ENCODE measurements around the gene KCNC4.
A peak's percentile ranks its signal among the peaks of the same experiment; 100 is the strongest.

KCNC4 gene

GRCh38 chr1:110212169-110213142 lies 2.3 kb downstream of the KCNC4 start:
- DNase-seq: peak in 1 of 2 experiments; percentile 31

GRCh38 chr1:110213143-110213540 lies 3.0 kb downstream of the KCNC4 start:
- DNase-seq: no peak

- DNase-seq: no peak
Observed at GRCh38 chr1:110214454-110215404, 4.6 kb downstream of the KCNC4 start.

- no peak for DNase-seq
Observed at GRCh38 chr1:110215621-110216515, 5.8 kb downstream of the KCNC4 start.

GRCh38 chr1:110216844-110217444 lies 6.8 kb downstream of the KCNC4 start:
- no peak for DNase-seq

- no peak for DNase-seq
Observed at GRCh38 chr1:110218137-110218536, 8.0 kb downstream of the KCNC4 start.

GRCh38 chr1:110218739-110219138 lies 8.6 kb downstream of the KCNC4 start:
- DNase-seq: no peak

- DNase-seq: no peak
Observed at GRCh38 chr1:110220324-110220723, 10.2 kb downstream of the KCNC4 start.

GRCh38 chr1:110221119-110221518 lies 11.0 kb downstream of the KCNC4 start:
- DNase-seq: no peak

GRCh38 chr1:110223127-110223526 lies 13.0 kb downstream of the KCNC4 start:
- no peak for DNase-seq

- no peak for DNase-seq
Observed at GRCh38 chr1:110223581-110223980, 13.5 kb downstream of the KCNC4 start.

- no peak for DNase-seq
Observed at GRCh38 chr1:110224240-110224995, 14.3 kb downstream of the KCNC4 start.

- DNase-seq: no peak
Observed at GRCh38 chr1:110225212-110225611, 15.1 kb downstream of the KCNC4 start.

GRCh38 chr1:110225756-110226404 lies 15.8 kb downstream of the KCNC4 start:
- DNase-seq: no peak

- peak; percentile 16 to 50 for DNase-seq
Observed at GRCh38 chr1:110227774-110228173, 17.7 kb downstream of the KCNC4 start.

- DNase-seq: no peak
Observed at GRCh38 chr1:110228381-110228780, 18.3 kb downstream of the KCNC4 start.

- DNase-seq: no peak
Observed at GRCh38 chr1:110228869-110229268, 18.8 kb downstream of the KCNC4 start.

GRCh38 chr1:110229348-110230001 lies 19.4 kb downstream of the KCNC4 start:
- peak; percentile 33 to 46 for DNase-seq

GRCh38 chr1:110230381-110231199 lies 20.5 kb downstream of the KCNC4 start:
- DNase-seq: no peak

Measured in cerebellar nuclear complex (tissue), 1 donor.